ENCODE data around the gene PRDM5. TPM values are rescaled to one million over a fixed set of nuclear protein-coding genes. Genes with fewer than 3 reads are reported as not detected.

The PRDM5 gene
- total and polyA plus RNA-seq, 9 of the 15 experiments (the other 6 are each of a cell fraction or from before 2014, with no cell fraction given) = not detected

DNA sequence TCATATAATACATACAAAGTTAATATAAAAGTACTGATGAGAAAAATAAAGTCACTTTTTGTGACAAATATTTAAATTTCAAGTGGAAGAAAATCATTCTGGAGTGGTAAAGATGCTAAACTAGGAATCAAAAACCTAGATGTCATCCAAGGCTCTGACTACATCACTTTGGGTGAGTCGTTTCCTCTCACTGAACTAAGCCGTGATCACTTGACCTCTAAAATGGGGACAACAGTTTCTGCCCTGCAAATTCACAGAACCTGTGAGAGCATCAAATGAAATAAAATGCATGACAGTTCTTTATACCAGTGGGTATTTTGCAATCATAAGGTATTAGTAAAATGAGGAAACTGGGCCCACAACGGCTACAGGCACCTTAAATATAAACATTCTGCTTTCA lies 63.8 kb downstream of the PRDM5 start:
- ChIA-PET POLR2A (no interaction called here), CTCF (ENCODE audit: low intra/inter-chr PET ratio) (no interaction called here)
- TF ChIP-seq ZNF780A (CRISPR knock-in tag; IDR thresholded peaks at IDR 0.05) = no peak
- TF ChIP-seq NR2C1 (IDR thresholded peaks at IDR 0.05) = no peak
- TF ChIP-seq NR2C1 (tag; IDR thresholded peaks at IDR 0.05) = no peak
- no peak for TF ChIP-seq ZNF57 (CRISPR knock-in tag; IDR thresholded peaks at IDR 0.05)
- H3K4me2 ChIP-seq (ENCODE audit: insufficient read depth, low read length) = no peak overlapping the region
- H3K9me3 ChIP-seq (replicated peaks; ENCODE audit: control insufficient read depth, insufficient read depth, low read depth, low read length) = no peaks in the 10 kb centered on the region
- BruUV-seq (replicated peaks) = no TSS peak
- no peak overlapping the region for H3K4me3 ChIP-seq
- H2AFZ ChIP-seq (ENCODE audit: low read depth, low read length) = no peak overlapping the region
- H3K27ac ChIP-seq (ENCODE audit: extremely low read depth, low read depth, low read length) = no peak overlapping the region
- H3K9ac ChIP-seq (ENCODE audit: insufficient read depth in 1 of 2, low read depth in 2 of 2, low read length in 2 of 2) = no peak overlapping the region
- no peaks in the 10 kb centered on the region for H3K4me1 ChIP-seq (replicated peaks in 1 of 2; ENCODE audit: control insufficient read depth in 2 of 2, insufficient read depth in 2 of 2, low read length in 2 of 2)
- in situ Hi-C loops (cut with MboI) = no loop called here
- no peak for ATAC-seq
- no peaks in the 10 kb centered on the region for H3K9me1 ChIP-seq (ENCODE audit: control insufficient read depth, insufficient read depth, low read length)
- 0% methylated on average over 3 of the region's 3 CpGs for WGBS (ENCODE audit: insufficient coverage, low coverage, missing lambda C conversion rate)
- FAIRE-seq = no peak
- intact Hi-C loops (cut with micrococcal nuclease) = no loop called here
- H4K20me1 ChIP-seq (replicated peaks; ENCODE audit: control insufficient read depth, insufficient read depth, low read length) = no peaks in the 10 kb centered on the region
- no peaks in the 10 kb centered on the region for H3K36me3 ChIP-seq (ENCODE audit: control insufficient read depth, insufficient read depth, low read length)
- no peaks in the 10 kb centered on the region for H3K79me2 ChIP-seq (ENCODE audit: control insufficient read depth, insufficient read depth, low read length)
- no peak for DNase-seq (ENCODE audit: extremely low read depth in 1 of 4, low spot score in 3 of 4)
- no peaks in the 10 kb centered on the region for H3K27me3 ChIP-seq (ENCODE audit: control insufficient read depth in 2 of 2, insufficient read depth in 2 of 2, low read length in 2 of 2)

DNA sequence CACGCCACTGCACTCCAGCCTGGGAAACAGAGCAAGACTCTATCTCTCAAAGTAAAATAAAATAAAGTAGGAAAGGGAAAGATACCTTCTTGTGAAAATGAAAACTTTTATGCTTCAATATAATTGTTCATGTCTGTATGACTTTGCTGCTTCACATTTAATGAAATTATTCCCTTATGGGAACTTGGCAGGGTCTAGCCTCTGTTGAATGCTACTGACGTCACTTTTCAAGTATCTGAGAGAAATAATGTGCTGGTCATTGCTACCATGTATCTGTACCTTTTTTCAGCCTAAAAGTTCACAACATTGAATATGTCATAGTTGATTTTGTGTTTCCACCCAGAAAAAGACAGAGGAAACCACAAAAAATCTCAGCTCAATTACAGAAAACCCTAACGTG lies 65.2 kb downstream of the PRDM5 start:
- Histone ChIP-seq H2AFZ (ENCODE audit: low read depth, low read length) (no peak overlapping the region), H3K9ac (ENCODE audit: insufficient read depth in 1 of 2, low read depth in 2 of 2, low read length in 2 of 2) (no peak overlapping the region), H3K9me1 (ENCODE audit: control insufficient read depth, insufficient read depth, low read length) (no peaks in the 10 kb centered on the region), H3K4me1 (replicated peaks in 1 of 2; ENCODE audit: control insufficient read depth in 2 of 2, insufficient read depth in 2 of 2, low read length in 2 of 2) (no peaks in the 10 kb centered on the region), H3K36me3 (ENCODE audit: control insufficient read depth, insufficient read depth, low read length) (no peaks in the 10 kb centered on the region), H3K9me3 (replicated peaks; ENCODE audit: control insufficient read depth, insufficient read depth, low read depth, low read length) (no peaks in the 10 kb centered on the region), H3K27me3 (ENCODE audit: control insufficient read depth in 2 of 2, insufficient read depth in 2 of 2, low read length in 2 of 2) (no peaks in the 10 kb centered on the region), H3K79me2 (ENCODE audit: control insufficient read depth, insufficient read depth, low read length) (no peaks in the 10 kb centered on the region), H3K27ac (ENCODE audit: extremely low read depth, low read depth, low read length) (no peak overlapping the region), H3K4me3 (no peak overlapping the region), H4K20me1 (replicated peaks; ENCODE audit: control insufficient read depth, insufficient read depth, low read length) (no peaks in the 10 kb centered on the region), H3K4me2 (ENCODE audit: insufficient read depth, low read length) (no peak overlapping the region)
- ATAC-seq = no peak
- no peak for DNase-seq (ENCODE audit: extremely low read depth in 1 of 4, low spot score in 3 of 4)
- in situ Hi-C loops (cut with MboI) = no loop called here
- ChIA-PET POLR2A (no interaction called here), CTCF (ENCODE audit: low intra/inter-chr PET ratio) (no interaction called here)
- no peak for TF ChIP-seq TAF15 (IDR thresholded peaks at IDR 0.05; ENCODE audit: low read depth, low read length)
- TF ChIP-seq ZNF696 (CRISPR knock-in tag; conservative IDR thresholded peaks at IDR 0.05) = no peak
- no peak for TF ChIP-seq ZNF785 (CRISPR knock-in tag; IDR thresholded peaks at IDR 0.05)
- no peak for TF ChIP-seq ZNF347 (CRISPR knock-in tag; IDR thresholded peaks at IDR 0.05; ENCODE audit: low read depth)
- TF ChIP-seq CREB5 (CRISPR knock-in tag; IDR thresholded peaks at IDR 0.05) = no peak
- no peak for TF ChIP-seq ZNF384 (IDR thresholded peaks at IDR 0.05; ENCODE audit: low read depth, low read length)
- TF ChIP-seq ZNF584 (CRISPR knock-in tag; IDR thresholded peaks at IDR 0.05; ENCODE audit: low read depth) = no peak
- no peak for TF ChIP-seq XRCC5 (IDR thresholded peaks at IDR 0.05; ENCODE audit: low read depth, low read length)
- intact Hi-C loops (cut with micrococcal nuclease) = no loop called here
- FAIRE-seq = no peak
- BruUV-seq (replicated peaks) = no TSS peak
- 0% methylated on average over 3 of the region's 3 CpGs for WGBS (ENCODE audit: insufficient coverage, low coverage, missing lambda C conversion rate)
